Kidney epithelial cell (primary cell): Measurements from ENCODE around the gene RPS6KA6. TPM values are rescaled to one million over a fixed set of nuclear protein-coding genes. Genes with fewer than 3 reads are reported as not detected.

Experiments
- DNase-seq: peaks from one replicate; pipeline ENCODE4 v3.0.0-alpha.2; 2010; ENCODE audit warnings: low read depth
- H3K27me3 ChIP-seq: 2 replicates; pipeline ENCODE4 v1.6.0; 2011; ENCODE audit warnings: low read length; ENCODE audit not compliant: control insufficient read depth, insufficient read depth
- H3K36me3 ChIP-seq: 2 replicates; pipeline ENCODE4 v1.5.1; 2011; ENCODE audit warnings: low read length; ENCODE audit not compliant: control insufficient read depth, insufficient read depth
- H3K4me3 ChIP-seq: 2 replicates; pipeline ENCODE4 v1.5.1; 2011; ENCODE audit warnings: low read depth, mild to moderate bottlenecking, control low read depth, low read length
- total RNA-seq: library from RNA; depleted of rRNA; stranded (reverse); fragments of >200 nt; gene quantifications from 2 replicates; pipeline ENCODE4 v1.2.3, GENCODE V29; 2015
- TF ChIP-seq, protein P1 (sequence below): IDR thresholded peaks from 2 replicates; pipeline ENCODE4 v1.5.1; 2011; ENCODE audit warnings: mild to moderate bottlenecking, moderate library complexity, low read length, control low read depth, inconsistent platforms; ENCODE audit not compliant: insufficient read depth, poor library complexity, severe bottlenecking

Gene RPS6KA6
- total RNA-seq, 1 donor from 2014 or later: 5.0 TPM

DNA sequence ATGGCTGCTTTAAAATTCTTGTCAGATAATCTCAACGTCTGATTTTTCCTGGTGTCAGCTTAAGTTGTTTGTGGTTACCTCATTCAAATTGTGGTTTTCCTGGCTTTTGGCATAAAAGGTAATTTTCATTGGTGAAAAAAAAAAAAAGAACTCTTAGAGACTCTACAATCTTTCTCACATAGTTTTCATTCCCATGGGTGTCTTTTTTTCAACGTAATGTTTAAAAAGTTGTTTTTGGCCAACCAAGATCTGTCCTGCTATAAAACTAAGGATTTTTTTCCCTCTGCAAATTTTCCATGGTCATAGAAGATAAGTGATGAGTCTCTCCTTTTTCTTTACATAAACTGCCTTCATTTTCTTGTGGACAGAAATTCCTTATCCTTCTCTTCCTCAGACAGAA is 28.9 kb upstream of the RPS6KA6 start:
- no peak for DNase-seq
- Histone ChIP-seq H3K36me3 (no peaks in the 10 kb centered on the region), H3K4me3 (no peak overlapping the region), H3K27me3 (no peaks in the 10 kb centered on the region)
- TF ChIP-seq, protein P1, sequence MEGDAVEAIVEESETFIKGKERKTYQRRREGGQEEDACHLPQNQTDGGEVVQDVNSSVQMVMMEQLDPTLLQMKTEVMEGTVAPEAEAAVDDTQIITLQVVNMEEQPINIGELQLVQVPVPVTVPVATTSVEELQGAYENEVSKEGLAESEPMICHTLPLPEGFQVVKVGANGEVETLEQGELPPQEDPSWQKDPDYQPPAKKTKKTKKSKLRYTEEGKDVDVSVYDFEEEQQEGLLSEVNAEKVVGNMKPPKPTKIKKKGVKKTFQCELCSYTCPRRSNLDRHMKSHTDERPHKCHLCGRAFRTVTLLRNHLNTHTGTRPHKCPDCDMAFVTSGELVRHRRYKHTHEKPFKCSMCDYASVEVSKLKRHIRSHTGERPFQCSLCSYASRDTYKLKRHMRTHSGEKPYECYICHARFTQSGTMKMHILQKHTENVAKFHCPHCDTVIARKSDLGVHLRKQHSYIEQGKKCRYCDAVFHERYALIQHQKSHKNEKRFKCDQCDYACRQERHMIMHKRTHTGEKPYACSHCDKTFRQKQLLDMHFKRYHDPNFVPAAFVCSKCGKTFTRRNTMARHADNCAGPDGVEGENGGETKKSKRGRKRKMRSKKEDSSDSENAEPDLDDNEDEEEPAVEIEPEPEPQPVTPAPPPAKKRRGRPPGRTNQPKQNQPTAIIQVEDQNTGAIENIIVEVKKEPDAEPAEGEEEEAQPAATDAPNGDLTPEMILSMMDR: no peak

DNA sequence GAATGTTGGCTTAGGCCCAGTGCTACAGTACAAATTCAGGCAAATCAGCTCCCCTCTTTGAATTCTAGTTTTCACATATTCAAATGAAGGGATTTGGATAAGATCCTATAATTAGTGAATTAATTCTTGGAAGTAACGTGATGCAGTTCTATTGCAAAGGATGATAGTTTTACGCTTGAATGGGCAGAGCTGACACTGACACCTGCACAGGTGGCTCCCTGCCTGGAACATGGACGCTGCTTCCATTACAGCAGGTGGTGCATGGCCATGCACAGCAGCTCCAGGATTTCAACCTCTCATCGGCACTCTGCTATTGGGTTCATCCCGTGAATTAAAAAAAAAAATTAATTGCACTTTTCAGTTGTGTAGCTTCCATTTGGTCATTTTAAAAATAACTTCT is 28.4 kb upstream of the RPS6KA6 start:
- DNase-seq: no peak
- Histone ChIP-seq H3K4me3 (no peak overlapping the region), H3K36me3 (no peaks in the 10 kb centered on the region), H3K27me3 (no peaks in the 10 kb centered on the region)
- TF ChIP-seq, protein P1: no peak

DNA sequence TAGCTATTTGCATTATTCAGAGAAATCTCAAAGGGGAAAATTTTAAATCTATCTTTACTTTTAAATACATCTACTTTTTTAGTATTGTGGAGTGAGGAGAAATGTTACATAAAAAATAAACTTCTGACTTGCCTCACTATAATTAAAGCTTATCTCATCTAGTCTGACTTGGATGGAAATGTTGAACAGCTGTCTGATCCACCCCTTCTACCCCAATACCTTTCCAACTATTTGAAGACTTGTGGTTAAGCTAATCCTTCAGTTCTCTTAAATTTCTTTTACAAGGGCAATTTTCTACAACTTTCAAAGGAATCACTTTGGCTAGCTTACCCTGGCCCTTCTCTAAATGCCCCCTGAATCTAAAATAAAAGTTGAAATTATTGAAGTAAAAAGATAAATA is 17.3 kb upstream of the RPS6KA6 start:
- H3K4me3 ChIP-seq: no peak overlapping the region
- no peaks in the 10 kb centered on the region for H3K36me3 ChIP-seq
- no peaks in the 10 kb centered on the region for H3K27me3 ChIP-seq
- TF ChIP-seq, protein P1: no peak
- no peak for DNase-seq

DNA sequence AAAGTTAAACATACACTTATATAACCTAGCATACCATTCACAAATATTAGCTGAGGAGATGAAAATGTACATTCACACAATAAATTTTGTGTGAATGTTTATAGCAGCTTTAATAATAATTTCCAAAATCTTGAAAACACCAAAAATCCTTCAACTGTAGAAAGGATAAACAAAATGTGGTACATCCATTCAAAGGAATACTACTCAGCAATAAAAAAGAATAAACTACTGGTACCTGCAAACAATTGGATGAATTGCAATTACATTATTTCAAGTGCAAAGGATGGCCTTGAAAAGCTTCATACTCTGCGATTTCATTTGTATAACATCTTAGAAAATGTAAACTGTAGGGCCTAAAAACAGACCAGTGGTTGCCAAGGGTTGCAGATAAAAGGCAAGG is 11.7 kb upstream of the RPS6KA6 start:
- Histone ChIP-seq H3K27me3 (no peaks in the 10 kb centered on the region), H3K4me3 (no peak overlapping the region), H3K36me3 (no peaks in the 10 kb centered on the region)
- no peak for DNase-seq
- TF ChIP-seq, protein P1: no peak

DNA sequence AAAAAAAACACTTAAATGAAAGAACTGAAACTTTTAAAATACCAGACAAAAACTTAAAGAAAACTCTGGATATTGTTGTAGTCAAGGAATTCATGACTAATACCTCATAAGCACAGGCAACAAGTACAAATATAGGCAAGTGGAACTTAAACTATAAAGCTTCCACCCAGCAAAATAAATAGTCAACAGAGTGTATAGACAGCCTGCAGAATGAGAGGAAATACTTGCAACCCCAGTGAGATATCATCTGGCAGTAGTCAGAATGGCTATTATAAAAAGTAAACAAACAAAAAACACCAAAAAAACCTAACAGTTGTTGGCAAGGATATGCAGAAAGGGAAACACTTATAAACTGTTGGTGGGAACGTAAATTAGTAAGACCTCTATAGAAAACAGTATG is 9.6 kb upstream of the RPS6KA6 start:
- Histone ChIP-seq H3K36me3 (no peaks in the 10 kb centered on the region), H3K27me3 (no peaks in the 10 kb centered on the region), H3K4me3 (no peak overlapping the region)
- DNase-seq: no peak
- TF ChIP-seq, protein P1: no peak

DNA sequence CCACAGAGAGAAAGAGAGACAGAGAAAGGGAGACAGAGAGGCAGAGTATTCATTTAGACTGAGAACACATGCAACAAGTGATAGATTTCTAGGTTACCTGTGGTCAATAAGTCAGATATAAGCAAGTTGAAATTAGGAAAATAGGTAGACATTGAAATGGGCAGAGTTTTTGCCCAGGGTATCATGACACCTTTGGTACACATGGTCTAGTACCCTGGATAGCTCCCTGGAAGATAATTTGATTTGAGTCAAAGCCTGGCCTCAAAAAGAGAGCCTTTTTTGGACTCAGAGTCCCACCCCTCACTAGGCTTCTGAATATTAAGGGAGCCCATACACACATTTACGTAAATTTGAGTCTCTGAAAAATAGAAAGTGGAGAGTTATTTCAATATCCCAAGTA is 4.0 kb upstream of the RPS6KA6 start:
- TF ChIP-seq, protein P1: no peak
- no peak for DNase-seq
- Histone ChIP-seq H3K4me3 (no peak overlapping the region), H3K36me3 (no peaks in the 10 kb centered on the region), H3K27me3 (no peaks in the 10 kb centered on the region)
